Neural cell (in vitro differentiated cells): Measurements from ENCODE around the gene BSN. TPM values are rescaled to one million over a fixed set of nuclear protein-coding genes. Genes with fewer than 3 reads are reported as not detected.

Source experiments
- H2AFZ ChIP-seq: fragments of 200-600, 300-800 bp; sonication (generic), shearing (Covaris generic); 2 replicates; pipeline ENCODE4 v1.6.0; 2014; ENCODE audit warnings: low read depth, mild to moderate bottlenecking, antibody characterized with exemption, low read length, moderate library complexity
- H3F3A ChIP-seq: fragments of 200-600 bp; shearing (Covaris generic); 2 replicates; pipeline ENCODE4 v1.6.1; 2016; ENCODE audit warnings: mild to moderate bottlenecking, moderate library complexity, mixed read lengths, antibody characterized with exemption, low read length; ENCODE audit not compliant: insufficient read depth, poor library complexity, severe bottlenecking
- H3K27ac ChIP-seq: fragments of 200-600, 300-800 bp; sonication (generic), shearing (Covaris generic); 2 replicates; pipeline ENCODE4 v1.5.1; 2014; ENCODE audit warnings: mild to moderate bottlenecking, low read length, moderate library complexity
- H3K27me3 ChIP-seq: fragments of 300-800, 200-600 bp; sonication (generic), shearing (Covaris generic); 2 replicates; pipeline ENCODE4 v1.6.0; 2014; ENCODE audit warnings: mild to moderate bottlenecking, low read depth, low read length, moderate library complexity; ENCODE audit not compliant: insufficient read depth
- H3K36me3 ChIP-seq: fragments of 300-800, 200-600 bp; sonication (generic), shearing (Covaris generic); 2 replicates; pipeline ENCODE4 v1.5.1; 2014; ENCODE audit warnings: mild to moderate bottlenecking, antibody characterized with exemption, low read length, moderate library complexity; ENCODE audit not compliant: insufficient read depth
- H3K4me2 ChIP-seq: fragments of 300-800, 200-600 bp; sonication (generic), shearing (Covaris generic); 2 replicates; pipeline ENCODE4 v1.6.0; 2014; ENCODE audit warnings: mild to moderate bottlenecking, low read length
- H3K4me3 ChIP-seq: fragments of 300-800, 200-600 bp; sonication (generic), shearing (Covaris generic); 2 replicates; pipeline ENCODE4 v1.5.1; 2014; ENCODE audit warnings: mild to moderate bottlenecking, low read length, moderate library complexity
- H3K79me2 ChIP-seq: fragments of 200-600 bp; shearing (Covaris generic); replicated peaks from 2 replicates; pipeline ENCODE4 v1.6.0; 2014; ENCODE audit warnings: mild to moderate bottlenecking, low read length, moderate library complexity; ENCODE audit not compliant: insufficient read depth
- H3K9ac ChIP-seq: fragments of 300-800, 200-600 bp; sonication (generic), shearing (Covaris generic); 2 replicates; pipeline ENCODE4 v1.6.1; 2016; ENCODE audit warnings: mild to moderate bottlenecking, low read length, mixed read lengths
- H3K9me2 ChIP-seq: fragments of 200-600 bp; shearing (Covaris generic); 2 replicates; pipeline ENCODE4 v1.6.1; 2016; ENCODE audit warnings: mild to moderate bottlenecking, low read length, mixed read lengths; ENCODE audit not compliant: insufficient read depth
- H3K9me3 ChIP-seq: fragments of 200-600, 300-800 bp; sonication (generic), shearing (Covaris generic); 2 replicates; pipeline ENCODE4 v1.6.1; 2016; ENCODE audit warnings: mild to moderate bottlenecking, mixed run types, low read length, moderate library complexity, mixed read lengths
- H4K20me1 ChIP-seq: fragments of 200-600 bp; shearing (Covaris generic); 2 replicates; pipeline ENCODE4 v1.6.1; 2016; ENCODE audit warnings: mild to moderate bottlenecking, mixed run types; ENCODE audit not compliant: insufficient read depth
- CTCF ChIP-seq: fragments of 450-650 bp; IDR thresholded peaks from 2 replicates; pipeline ENCODE4 v1.5.1; 2014; ENCODE audit warnings: antibody characterized with exemption, mild to moderate bottlenecking, moderate library complexity; ENCODE audit not compliant: poor library complexity, severe bottlenecking
- EP300 ChIP-seq: fragments of 450-650 bp; conservative IDR thresholded peaks from 2 replicates; pipeline ENCODE4 v1.6.1; 2014; ENCODE audit warnings: antibody characterized with exemption, mild to moderate bottlenecking, moderate library complexity; ENCODE audit not compliant: poor library complexity, severe bottlenecking
- EZH2 ChIP-seq: fragments of 200-600, 300-800 bp; shearing (Covaris generic), sonication (generic); IDR thresholded peaks from 2 replicates; pipeline ENCODE4 v1.6.1; 2014; ENCODE audit warnings: antibody characterized with exemption, low read length, borderline replicate concordance, mild to moderate bottlenecking; ENCODE audit not compliant: insufficient read depth, poor library complexity, severe bottlenecking
- MXI1 ChIP-seq: fragments of 450-650 bp; conservative IDR thresholded peaks from 2 replicates; pipeline ENCODE4 v1.6.1; 2014; ENCODE audit warnings: antibody characterized with exemption, mild to moderate bottlenecking; ENCODE audit not compliant: poor library complexity, severe bottlenecking
- POLR2AphosphoS5 ChIP-seq: IDR thresholded peaks from 2 replicates; pipeline ENCODE4 v1.6.1; 2012
- RAD21 ChIP-seq: fragments of 450-650 bp; conservative IDR thresholded peaks from 2 replicates; pipeline ENCODE4 v1.6.1; 2014; ENCODE audit warnings: antibody characterized with exemption, mild to moderate bottlenecking, moderate library complexity
- SMC3 ChIP-seq: fragments of 450-650 bp; conservative IDR thresholded peaks from 2 replicates; pipeline ENCODE4 v1.6.1; 2014; ENCODE audit warnings: antibody characterized with exemption, mild to moderate bottlenecking, moderate library complexity; ENCODE audit not compliant: poor library complexity
- TAF1 ChIP-seq: IDR thresholded peaks from 2 replicates; pipeline ENCODE4 v1.6.1; 2012; ENCODE audit warnings: low read depth
- polyA plus RNA-seq: library from polyadenylated mRNA; depleted of rRNA; stranded (reverse); fragments of >200 nt; gene quantifications from 2 replicates; pipeline ENCODE4 v1.2.3, GENCODE V29; 2014
- TF ChIP-seq, protein P1 (sequence below): IDR thresholded peaks from 2 replicates; pipeline ENCODE4 v1.6.1; 2012; ENCODE audit warnings: borderline replicate concordance

The BSN gene
- polyA plus RNA-seq, 1 donor from 2014 or later, result 2.0 TPM

DNA sequence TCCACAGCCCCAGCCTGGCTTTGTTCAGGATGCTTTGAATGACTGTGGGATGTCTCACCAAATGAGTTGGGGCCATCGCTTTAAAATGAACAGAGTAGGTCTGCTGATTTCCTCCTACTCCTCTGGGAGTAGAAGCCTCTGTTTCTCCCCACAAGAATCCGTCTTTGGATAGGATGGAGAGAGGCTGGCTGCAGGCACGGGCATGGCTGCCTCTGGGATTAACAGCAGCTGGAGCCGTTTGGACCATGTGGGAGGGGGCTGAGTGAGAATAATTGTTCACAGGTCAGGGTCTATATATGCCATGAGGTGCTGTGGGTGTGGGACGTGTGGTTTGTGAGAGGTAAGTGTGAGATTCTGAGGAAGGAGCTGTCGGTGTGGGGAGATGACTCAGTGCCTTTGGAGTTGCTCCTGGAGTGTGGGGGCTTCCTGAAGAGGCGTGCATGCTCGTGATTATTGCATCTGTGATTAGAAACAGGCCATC, 71.9 kb downstream of the BSN start:
- H3K9me3 ChIP-seq, result no peaks in the 10 kb centered on the region
- no peak overlapping the region for H3K27ac ChIP-seq

GRCh38 chr3:49626796-49627195, 72.5 kb downstream of the BSN start:
- Histone ChIP-seq H2AFZ (no peak overlapping the region), H3K27ac (no peak overlapping the region), H3K4me2 (no peak overlapping the region), H3K4me3 (no peak overlapping the region), H3F3A (no peaks in the 10 kb centered on the region), H4K20me1 (no peaks in the 10 kb centered on the region), H3K9me3 (no peaks in the 10 kb centered on the region), H3K9ac (no peak overlapping the region), H3K36me3 (peaks cover 4% of the 10 kb centered on the region), H3K79me2 (no peaks in the 10 kb centered on the region), H3K27me3 (no peaks in the 10 kb centered on the region), H3K9me2 (no peaks in the 10 kb centered on the region)
- TF ChIP-seq EP300 (no peak), EZH2 (no peak), POLR2AphosphoS5 (no peak), CTCF (no peak), RAD21 (no peak), SMC3 (no peak), MXI1 (no peak), TAF1 (no peak)
- TF ChIP-seq, protein P1, sequence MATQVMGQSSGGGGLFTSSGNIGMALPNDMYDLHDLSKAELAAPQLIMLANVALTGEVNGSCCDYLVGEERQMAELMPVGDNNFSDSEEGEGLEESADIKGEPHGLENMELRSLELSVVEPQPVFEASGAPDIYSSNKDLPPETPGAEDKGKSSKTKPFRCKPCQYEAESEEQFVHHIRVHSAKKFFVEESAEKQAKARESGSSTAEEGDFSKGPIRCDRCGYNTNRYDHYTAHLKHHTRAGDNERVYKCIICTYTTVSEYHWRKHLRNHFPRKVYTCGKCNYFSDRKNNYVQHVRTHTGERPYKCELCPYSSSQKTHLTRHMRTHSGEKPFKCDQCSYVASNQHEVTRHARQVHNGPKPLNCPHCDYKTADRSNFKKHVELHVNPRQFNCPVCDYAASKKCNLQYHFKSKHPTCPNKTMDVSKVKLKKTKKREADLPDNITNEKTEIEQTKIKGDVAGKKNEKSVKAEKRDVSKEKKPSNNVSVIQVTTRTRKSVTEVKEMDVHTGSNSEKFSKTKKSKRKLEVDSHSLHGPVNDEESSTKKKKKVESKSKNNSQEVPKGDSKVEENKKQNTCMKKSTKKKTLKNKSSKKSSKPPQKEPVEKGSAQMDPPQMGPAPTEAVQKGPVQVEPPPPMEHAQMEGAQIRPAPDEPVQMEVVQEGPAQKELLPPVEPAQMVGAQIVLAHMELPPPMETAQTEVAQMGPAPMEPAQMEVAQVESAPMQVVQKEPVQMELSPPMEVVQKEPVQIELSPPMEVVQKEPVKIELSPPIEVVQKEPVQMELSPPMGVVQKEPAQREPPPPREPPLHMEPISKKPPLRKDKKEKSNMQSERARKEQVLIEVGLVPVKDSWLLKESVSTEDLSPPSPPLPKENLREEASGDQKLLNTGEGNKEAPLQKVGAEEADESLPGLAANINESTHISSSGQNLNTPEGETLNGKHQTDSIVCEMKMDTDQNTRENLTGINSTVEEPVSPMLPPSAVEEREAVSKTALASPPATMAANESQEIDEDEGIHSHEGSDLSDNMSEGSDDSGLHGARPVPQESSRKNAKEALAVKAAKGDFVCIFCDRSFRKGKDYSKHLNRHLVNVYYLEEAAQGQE, result no peak

More for the DNA sequence above, 71.9 kb downstream of the BSN start:
- H4K20me1 ChIP-seq, result no peaks in the 10 kb centered on the region
- H3F3A ChIP-seq, result no peaks in the 10 kb centered on the region
- H3K36me3 ChIP-seq, result no peaks in the 10 kb centered on the region
- no peak overlapping the region for H3K4me2 ChIP-seq
- H3K79me2 ChIP-seq, result no peaks in the 10 kb centered on the region
- H3K9me2 ChIP-seq, result no peaks in the 10 kb centered on the region
- no peak overlapping the region for H3K4me3 ChIP-seq
- H2AFZ ChIP-seq, result no peak overlapping the region
- no peaks in the 10 kb centered on the region for H3K27me3 ChIP-seq
- TF ChIP-seq CTCF, result no peak
- TF ChIP-seq, protein P1, result no peak
- TF ChIP-seq MXI1, result no peak
- no peak for TF ChIP-seq RAD21
- TF ChIP-seq EZH2, result no peak
- TF ChIP-seq TAF1, result no peak
- TF ChIP-seq SMC3, result no peak
- no peak for TF ChIP-seq EP300
- no peak overlapping the region for H3K9ac ChIP-seq
